Ecto neural progenitor cell (in vitro differentiated cells): ENCODE data around the gene GJB3.
A peak's percentile ranks its signal among the peaks of the same experiment; 100 is the strongest.
"Not testable (repeated sequence)": the region's sequence is repeated elsewhere in the genome, so short reads cannot be mapped to it uniquely, and the experiment has no call there.

Experiments
- DNase-seq: peaks from one replicate; pipeline ENCODE4 v3.0.0-alpha.2; 2018; ENCODE audit warnings: low spot score

GJB3 gene

GRCh38 chr1:34781071-34781843, at the start of gene GJB3:
Gene GJB3, plus strand, starts transcription at chr1:34781214. Its CDS starts 3,549 bp downstream, at chr1:34784763.
- DNase-seq: no peak

- DNase-seq: not testable (repeated sequence)
Measured at GRCh38 chr1:34732831-34733230, 48.2 kb upstream of the GJB3 start.

DNA sequence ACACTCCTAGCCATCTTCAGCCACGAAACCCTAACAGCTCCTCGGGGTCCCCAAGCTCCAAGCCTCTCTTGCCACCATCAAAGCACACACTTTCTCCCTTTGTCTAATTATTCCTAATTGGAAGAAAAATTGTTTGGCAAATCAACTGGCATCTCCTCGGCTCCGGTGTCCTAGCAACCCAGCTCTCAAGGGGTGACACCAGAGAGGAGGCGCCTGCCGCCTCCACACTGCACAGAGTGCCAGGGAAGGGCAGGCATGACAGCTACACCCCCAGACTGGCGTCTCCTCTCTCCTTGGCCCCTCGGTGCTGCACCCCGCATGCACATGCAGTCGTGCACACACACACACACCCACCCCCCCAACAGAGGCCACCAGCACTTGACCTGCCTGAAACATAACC, 44.3 kb upstream of the GJB3 start:
- DNase-seq: no peak

- not testable (repeated sequence) for DNase-seq
Measured at GRCh38 chr1:34737236-34737635, 43.8 kb upstream of the GJB3 start.

- no peak for DNase-seq
Measured at GRCh38 chr1:34739613-34740012, 41.4 kb upstream of the GJB3 start.

- DNase-seq: peak; percentile 73
Measured at GRCh38 chr1:34740161-34740868, 40.7 kb upstream of the GJB3 start.

DNA sequence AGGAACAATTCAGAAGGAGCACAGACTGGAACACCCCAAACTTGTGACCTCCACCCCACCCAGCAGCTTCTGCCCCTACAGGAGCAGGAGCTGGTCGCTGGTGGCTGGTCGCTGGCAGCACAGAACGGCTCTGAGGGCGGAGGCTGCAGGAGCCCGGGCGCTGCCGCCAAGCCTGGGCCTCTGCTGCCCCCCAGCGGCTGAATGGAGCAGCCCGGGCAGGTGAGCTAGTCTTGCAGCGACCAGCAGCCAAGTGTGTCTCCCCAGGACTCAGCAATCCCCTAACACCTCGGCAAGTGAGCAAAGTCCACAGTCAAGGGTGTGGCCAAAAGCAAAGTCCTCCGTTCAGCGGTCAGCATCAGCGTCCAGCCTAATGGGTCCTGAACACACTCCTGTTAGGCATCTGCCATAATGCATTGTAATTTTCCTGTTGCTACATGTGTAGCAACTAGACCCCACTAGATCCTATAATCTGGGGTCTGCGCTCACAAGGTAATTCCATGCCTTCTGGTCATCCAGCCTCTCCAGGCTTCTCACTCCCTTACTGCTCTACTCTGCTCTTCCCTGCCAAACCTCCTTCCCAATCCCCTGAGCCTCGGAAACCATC, 38.2 kb upstream of the GJB3 start:
- peak; percentile 91 for DNase-seq

DNA sequence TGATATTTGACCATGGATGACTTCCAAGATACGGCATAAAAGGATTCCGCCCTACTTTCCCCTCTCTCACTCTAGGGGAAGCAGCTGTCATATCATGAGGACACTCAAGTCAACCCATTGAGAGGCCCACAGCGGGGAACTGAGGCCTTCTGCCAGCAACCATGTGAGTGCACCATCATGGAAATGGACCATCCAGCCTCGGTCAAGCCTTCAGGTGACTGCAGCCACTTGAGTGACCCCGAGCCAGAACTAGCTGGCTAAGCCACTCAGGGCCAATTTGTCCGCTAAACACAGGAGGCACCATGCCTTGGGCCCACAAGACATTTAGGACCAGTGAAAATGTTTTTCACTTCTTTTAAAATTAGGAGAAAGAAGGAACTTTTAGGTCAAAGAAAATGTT, 37.2 kb upstream of the GJB3 start:
- no peak for DNase-seq

DNA sequence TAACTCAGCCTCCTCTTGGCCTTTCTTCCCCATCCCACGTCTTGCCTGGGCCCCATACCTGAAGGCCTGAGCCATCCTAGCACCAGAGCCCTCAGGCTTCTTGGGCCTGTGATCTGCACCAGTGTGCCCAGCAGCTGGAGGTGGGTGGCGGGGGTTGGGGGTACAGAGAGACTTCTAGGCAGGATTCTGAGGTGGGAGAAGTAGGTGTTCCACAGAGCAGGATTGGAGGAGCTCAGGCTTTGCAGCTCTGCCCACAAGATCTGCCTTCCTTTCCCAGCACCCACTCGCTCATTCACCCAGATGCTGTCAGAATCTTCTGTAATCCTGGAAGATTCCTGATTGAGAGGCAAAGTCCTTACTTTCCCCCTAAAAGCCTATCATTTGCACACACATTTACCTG, 36.2 kb upstream of the GJB3 start:
- no peak for DNase-seq

DNA sequence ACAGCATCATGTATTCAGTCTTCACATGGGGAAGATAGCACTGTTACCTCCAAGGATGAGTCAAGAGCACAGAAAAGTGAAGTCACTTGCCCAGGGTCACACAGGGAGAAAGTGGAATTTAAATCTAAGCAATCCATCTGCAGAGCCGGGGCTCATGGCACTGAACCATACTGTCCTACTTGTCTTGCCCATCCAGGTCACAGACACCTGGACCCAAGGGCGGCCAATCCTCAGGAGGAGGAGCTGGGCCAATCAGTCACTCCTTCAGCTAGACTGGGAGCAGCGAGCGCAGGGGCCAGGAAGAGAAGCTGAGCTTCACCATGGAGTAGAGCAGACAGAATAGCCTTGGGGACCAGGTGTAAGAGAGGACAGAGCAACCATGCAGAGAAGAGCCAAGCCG, 35.3 kb upstream of the GJB3 start:
- DNase-seq: no peak

DNA sequence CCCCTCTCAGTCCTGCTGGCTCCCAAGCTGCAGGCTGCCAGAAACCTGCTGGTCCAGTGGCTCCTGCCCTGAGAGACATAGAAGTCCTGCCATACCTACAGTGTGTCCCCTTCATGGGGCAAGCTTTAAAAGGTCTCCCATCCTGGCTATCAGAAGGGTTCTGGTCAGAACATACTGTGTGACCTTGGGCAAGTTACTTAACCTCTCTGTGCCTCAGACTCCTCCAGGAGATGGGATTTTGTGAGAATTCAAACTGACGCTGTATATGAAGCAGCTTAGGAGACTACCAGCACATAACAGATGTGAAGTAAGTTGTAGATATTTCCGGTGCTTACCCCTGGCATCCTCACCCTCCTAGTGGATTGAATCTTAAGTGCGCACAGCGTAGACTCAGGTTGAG, 34.9 kb upstream of the GJB3 start:
- no peak for DNase-seq

GRCh38 chr1:34746785-34747637, 34.0 kb upstream of the GJB3 start:
- DNase-seq: no peak

GRCh38 chr1:34747638-34747941, 33.4 kb upstream of the GJB3 start:
- DNase-seq: no peak

GRCh38 chr1:34749992-34750391, 31.0 kb upstream of the GJB3 start:
- no peak for DNase-seq

DNA sequence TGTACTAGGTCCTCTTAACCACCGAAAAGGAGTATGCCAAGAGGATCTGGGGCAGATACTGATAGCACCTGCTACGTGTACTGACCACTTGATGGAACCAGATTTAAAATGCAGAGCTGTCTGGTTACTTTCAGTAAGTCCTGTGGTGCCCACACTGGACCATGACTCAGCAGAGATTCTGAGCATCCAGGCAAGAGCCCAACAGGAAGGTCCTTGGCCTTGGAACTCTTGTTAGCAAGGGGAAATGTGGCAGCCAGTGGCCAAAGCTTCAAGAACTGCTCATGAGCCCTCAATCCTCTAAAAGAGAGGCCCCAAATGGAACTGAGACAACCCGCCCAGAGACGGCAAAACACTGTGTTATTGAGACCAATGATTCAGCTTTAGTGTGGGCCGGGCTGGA, 30.4 kb upstream of the GJB3 start:
- no peak for DNase-seq

- no peak for DNase-seq
Measured at GRCh38 chr1:34753163-34753562, 27.9 kb upstream of the GJB3 start.

- no peak for DNase-seq
Measured at GRCh38 chr1:34754964-34755637, 25.9 kb upstream of the GJB3 start, which contains the start of gene GJB5. Gene GJB5, plus strand, starts transcription at chr1:34755047. Its CDS starts 2,284 bp downstream, at chr1:34757331.

- no peak for DNase-seq
Measured at GRCh38 chr1:34755961-34756360, 25.1 kb upstream of the GJB3 start.

GRCh38 chr1:34757386-34757785, 23.6 kb upstream of the GJB3 start:
- DNase-seq: no peak

DNA sequence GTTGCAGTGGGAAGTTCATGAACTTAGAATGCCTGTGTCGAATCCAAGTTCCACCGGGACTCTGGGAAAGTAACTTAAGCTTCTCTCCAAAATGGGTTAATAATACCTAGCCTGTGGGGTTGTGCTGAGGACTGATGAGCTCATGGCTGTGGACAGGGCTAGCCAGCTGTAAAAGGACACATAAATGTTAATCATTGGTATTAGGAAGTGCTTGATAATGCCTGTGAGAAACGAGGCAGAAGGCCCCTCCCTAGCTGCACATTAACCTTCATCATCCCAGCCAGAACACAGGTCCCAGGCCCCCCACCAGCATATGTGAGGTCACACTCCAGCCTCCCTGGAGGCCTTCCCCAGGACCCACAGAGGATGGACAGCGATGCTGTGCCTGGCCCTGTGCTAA, 22.3 kb upstream of the GJB3 start:
- no peak for DNase-seq

DNA sequence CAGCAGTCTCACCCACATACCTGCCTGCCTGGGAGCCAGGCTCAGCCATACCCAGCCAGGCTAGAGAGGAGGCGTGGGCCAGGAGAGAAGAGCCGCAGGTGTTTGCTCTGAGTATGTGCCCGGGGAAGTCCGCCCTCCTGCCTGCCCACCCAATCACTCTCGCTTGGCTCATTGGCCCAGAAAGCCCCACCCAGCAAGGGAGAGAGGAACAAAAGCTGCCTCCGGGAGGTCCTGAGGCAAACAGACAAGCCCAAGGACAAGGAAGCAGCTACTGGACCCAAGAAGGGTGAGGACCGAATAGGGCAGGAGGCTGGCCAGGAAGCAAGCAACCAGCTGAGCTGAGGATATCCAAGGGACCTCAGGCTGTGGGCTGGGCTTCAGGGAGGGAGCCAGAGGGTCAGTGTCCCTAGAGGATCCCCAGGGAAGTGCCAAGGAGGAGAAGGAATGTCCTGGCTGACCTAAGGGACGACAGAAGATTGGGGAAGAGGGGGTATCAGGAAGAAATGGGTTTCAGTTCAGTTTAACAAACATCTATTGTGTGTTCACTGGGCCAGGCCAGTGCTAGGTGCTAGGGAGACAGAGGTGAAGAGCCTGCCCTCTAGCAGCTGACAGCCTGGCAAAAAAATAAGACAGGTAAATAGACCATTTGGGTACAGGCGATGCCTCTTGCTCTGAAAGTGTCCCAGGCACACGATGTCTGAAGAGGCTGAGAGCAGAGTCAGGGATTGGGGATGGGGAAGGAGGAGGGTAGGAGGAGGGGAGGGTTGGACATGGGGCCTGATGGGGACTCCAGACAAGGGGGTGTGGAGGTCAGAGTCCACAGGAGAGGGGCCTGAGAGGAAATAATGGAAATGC, 21.3 kb upstream of the GJB3 start, which contains the start of gene GJB4:
Gene GJB4 (plus strand): TSS at position 238 of the 855 bp plus-strand sequence. CDS start 1,515 bp downstream, outside the sequence.
- DNase-seq: no peak
